ENCODE measurements around the gene SUPT3H.

The SUPT3H gene

GRCh38 chr6:45377554-45378333, at the start of gene SUPT3H:
Gene SUPT3H (minus strand): TSS chr6:45377934.
- DNase-seq (ENCODE audit: low read depth in 2 of 2): peak; percentile 92 to 93

- DNase-seq (ENCODE audit: low read depth in 2 of 2): no peak
Observed at GRCh38 chr6:45426251-45426650, 48.5 kb upstream of the SUPT3H start.

- no peak for DNase-seq (ENCODE audit: low read depth in 2 of 2)
Observed at GRCh38 chr6:45424451-45424861, 46.7 kb upstream of the SUPT3H start.

- peak in 1 of 2 donors; percentile 9 for DNase-seq (ENCODE audit: low read depth in 2 of 2)
Observed at GRCh38 chr6:45423824-45424450, 46.2 kb upstream of the SUPT3H start.

- peak in 1 of 2 donors; percentile 32 for DNase-seq (ENCODE audit: low read depth in 2 of 2)
Observed at GRCh38 chr6:45423111-45423823, 45.5 kb upstream of the SUPT3H start.

GRCh38 chr6:45422503-45423110, 44.9 kb upstream of the SUPT3H start:
- peak in 1 of 2 donors; percentile 37 for DNase-seq (ENCODE audit: low read depth in 2 of 2)

- DNase-seq (ENCODE audit: low read depth in 2 of 2): peak in 1 of 2 donors; percentile 39
Observed at GRCh38 chr6:45421709-45422502, 44.2 kb upstream of the SUPT3H start.

GRCh38 chr6:45420909-45421708, 43.4 kb upstream of the SUPT3H start:
- DNase-seq (ENCODE audit: low read depth in 2 of 2): no peak

GRCh38 chr6:45420083-45420908, 42.6 kb upstream of the SUPT3H start:
- DNase-seq (ENCODE audit: low read depth in 2 of 2): peak in 1 of 2 donors; percentile 20

GRCh38 chr6:45419571-45420082, 41.9 kb upstream of the SUPT3H start:
- peak in 1 of 2 donors; percentile 53 for DNase-seq (ENCODE audit: low read depth in 2 of 2)

- DNase-seq (ENCODE audit: low read depth in 2 of 2): no peak
Observed at GRCh38 chr6:45417436-45417835, 39.7 kb upstream of the SUPT3H start.

- no peak for DNase-seq (ENCODE audit: low read depth in 2 of 2)
Observed at GRCh38 chr6:45416700-45417099, 39.0 kb upstream of the SUPT3H start.

- DNase-seq (ENCODE audit: low read depth in 2 of 2): no peak
Observed at GRCh38 chr6:45415788-45416518, 38.2 kb upstream of the SUPT3H start.

- DNase-seq (ENCODE audit: low read depth in 2 of 2): no peak
Observed at GRCh38 chr6:45415315-45415714, 37.6 kb upstream of the SUPT3H start.

GRCh38 chr6:45411959-45412358, 34.2 kb upstream of the SUPT3H start:
- no peak for DNase-seq (ENCODE audit: low read depth in 2 of 2)

- no peak for DNase-seq (ENCODE audit: low read depth in 2 of 2)
Observed at GRCh38 chr6:45400021-45400420, 22.3 kb upstream of the SUPT3H start.

- DNase-seq (ENCODE audit: low read depth in 2 of 2): no peak
Observed at GRCh38 chr6:45398075-45398813, 20.5 kb upstream of the SUPT3H start.

GRCh38 chr6:45394586-45395095, 16.9 kb upstream of the SUPT3H start:
- no peak for DNase-seq (ENCODE audit: low read depth in 2 of 2)
